Nasal cavity respiratory epithelium epithelial cell of viscerocranial mucosa (primary cell): ENCODE results near the gene UNCX. TPM values are rescaled to one million over a fixed set of nuclear protein-coding genes. Genes with fewer than 3 reads are reported as not detected.

ENCODE experiments used
- total RNA-seq: library from RNA; depleted of rRNA; stranded (reverse); fragments of >200 nt; gene quantifications from 2 replicates; pipeline ENCODE4 v1.2.3, GENCODE V29; 2014

UNCX gene
- not detected in 2 replicates for total RNA-seq

GRCh38 chr7:1232623-1233332, at the start of gene UNCX:
UNCX (plus strand) TSS chr7:1232872; CDS start chr7:1233018, 146 bp downstream.

Other genes starting within 250 kb of the UNCX start
- 0.21 and 0.34 TPM in 2 replicates for gene CYP2W1, start 249.7 kb upstream of the UNCX start, total RNA-seq
- gene GPR146, start 188.3 kb upstream of the UNCX start, total RNA-seq: 0.68 and 1.2 TPM in 2 replicates
- gene GPER1, start 144.8 kb upstream of the UNCX start, total RNA-seq: under 0.01 and 0.21 TPM in 2 replicates
- gene ZFAND2A, start 72.7 kb upstream of the UNCX start, total RNA-seq: 27.8 and 62.2 TPM in 2 replicates
- gene MICALL2, start 226.6 kb downstream of the UNCX start, total RNA-seq: 6.2 and 33.7 TPM in 2 replicates